Activated CD4-positive, alpha-beta T cell treated with anti-CD3 and anti-CD28 coated beads, Interleukin-2, Interleukin-6, amounts not matched to agents 100 ng/mL and 50 ng/mL, durations not matched to agents 16 hours and 8 hours (primary cell): Measurements from ENCODE around the gene CEP97.
A peak's percentile ranks its signal among the peaks of the same experiment; 100 is the strongest.
"Not testable (repeated sequence)": the region's sequence is repeated elsewhere in the genome, so short reads cannot be mapped to it uniquely, and the experiment has no call there.

Experiments
- DNase-seq: peaks from one replicate; pipeline ENCODE4 v3.0.0-alpha.2; 2020

CEP97 gene, protein sequence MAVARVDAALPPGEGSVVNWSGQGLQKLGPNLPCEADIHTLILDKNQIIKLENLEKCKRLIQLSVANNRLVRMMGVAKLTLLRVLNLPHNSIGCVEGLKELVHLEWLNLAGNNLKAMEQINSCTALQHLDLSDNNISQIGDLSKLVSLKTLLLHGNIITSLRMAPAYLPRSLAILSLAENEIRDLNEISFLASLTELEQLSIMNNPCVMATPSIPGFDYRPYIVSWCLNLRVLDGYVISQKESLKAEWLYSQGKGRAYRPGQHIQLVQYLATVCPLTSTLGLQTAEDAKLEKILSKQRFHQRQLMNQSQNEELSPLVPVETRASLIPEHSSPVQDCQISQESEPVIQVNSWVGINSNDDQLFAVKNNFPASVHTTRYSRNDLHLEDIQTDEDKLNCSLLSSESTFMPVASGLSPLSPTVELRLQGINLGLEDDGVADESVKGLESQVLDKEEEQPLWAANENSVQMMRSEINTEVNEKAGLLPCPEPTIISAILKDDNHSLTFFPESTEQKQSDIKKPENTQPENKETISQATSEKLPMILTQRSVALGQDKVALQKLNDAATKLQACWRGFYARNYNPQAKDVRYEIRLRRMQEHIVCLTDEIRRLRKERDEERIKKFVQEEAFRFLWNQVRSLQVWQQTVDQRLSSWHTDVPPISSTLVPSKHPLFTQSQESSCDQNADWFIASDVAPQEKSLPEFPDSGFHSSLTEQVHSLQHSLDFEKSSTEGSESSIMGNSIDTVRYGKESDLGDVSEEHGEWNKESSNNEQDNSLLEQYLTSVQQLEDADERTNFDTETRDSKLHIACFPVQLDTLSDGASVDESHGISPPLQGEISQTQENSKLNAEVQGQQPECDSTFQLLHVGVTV

GRCh38 chr3:101724329-101725193 lies at the start of gene CEP97:
Gene CEP97, plus strand, starts transcription at chr3:101724614. Its CDS starts 63 bp downstream, at chr3:101724677.
- DNase-seq, result peak; percentile 93

DNA sequence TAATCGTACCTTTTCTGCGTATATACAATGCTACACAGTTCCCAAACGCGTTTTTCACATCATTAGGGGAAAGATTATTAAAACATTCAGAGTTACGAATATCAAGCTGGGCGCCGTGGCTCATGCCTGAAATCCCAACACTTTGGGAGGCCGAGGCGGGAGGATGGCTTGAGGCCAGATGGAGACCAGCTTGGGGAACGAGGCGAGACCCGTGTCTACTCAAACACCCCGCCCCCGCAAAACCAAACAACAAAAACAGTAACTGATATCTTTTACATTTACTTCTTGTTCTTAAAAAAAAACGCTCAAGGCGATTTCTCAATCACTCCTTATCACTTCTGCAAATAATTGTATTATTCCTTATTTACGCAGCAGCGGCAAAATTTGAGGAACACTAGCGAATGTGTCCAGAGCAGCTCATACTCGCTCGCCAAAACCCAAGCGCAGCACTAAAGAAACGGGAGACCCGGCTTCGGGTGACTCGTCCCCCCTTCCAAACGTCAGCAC lies 48.7 kb upstream of the CEP97 start:
- DNase-seq, result no peak

DNA sequence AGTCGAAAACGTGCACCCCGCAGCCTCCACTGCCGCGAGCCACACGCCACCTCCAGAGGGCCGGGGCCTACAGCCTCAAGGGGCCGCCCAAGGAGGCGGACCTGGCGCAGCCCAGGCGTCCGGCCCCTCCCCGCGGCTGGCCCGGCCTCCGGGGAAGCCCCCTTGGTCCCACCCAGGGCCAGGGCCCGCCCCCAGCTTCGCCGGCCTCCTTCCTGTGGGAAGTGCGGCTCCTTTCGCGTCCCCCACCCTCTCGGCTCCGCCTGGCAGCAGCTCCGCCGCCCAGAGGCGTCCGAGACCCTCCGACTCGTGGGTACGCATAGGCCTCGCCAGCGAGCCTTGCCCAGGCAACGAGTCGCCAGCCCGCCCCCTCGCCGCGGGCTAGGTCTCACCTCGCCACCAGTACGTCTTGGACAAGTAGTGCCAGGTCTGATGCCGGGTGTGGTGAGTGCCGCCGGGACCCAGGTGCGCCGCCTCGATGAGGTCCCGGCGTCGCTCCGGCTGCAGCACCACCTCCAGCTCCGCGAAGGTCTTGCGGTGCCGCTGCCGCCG lies 48.1 kb upstream of the CEP97 start:
- DNase-seq, result peak; percentile 97

GRCh38 chr3:101676765-101677435 lies 47.5 kb upstream of the CEP97 start, which contains the start of gene ZBTB11:
Gene ZBTB11, minus strand, starts transcription at chr3:101677132. Its CDS starts 218 bp downstream, at chr3:101676914.
- peak; percentile 99 for DNase-seq

DNA sequence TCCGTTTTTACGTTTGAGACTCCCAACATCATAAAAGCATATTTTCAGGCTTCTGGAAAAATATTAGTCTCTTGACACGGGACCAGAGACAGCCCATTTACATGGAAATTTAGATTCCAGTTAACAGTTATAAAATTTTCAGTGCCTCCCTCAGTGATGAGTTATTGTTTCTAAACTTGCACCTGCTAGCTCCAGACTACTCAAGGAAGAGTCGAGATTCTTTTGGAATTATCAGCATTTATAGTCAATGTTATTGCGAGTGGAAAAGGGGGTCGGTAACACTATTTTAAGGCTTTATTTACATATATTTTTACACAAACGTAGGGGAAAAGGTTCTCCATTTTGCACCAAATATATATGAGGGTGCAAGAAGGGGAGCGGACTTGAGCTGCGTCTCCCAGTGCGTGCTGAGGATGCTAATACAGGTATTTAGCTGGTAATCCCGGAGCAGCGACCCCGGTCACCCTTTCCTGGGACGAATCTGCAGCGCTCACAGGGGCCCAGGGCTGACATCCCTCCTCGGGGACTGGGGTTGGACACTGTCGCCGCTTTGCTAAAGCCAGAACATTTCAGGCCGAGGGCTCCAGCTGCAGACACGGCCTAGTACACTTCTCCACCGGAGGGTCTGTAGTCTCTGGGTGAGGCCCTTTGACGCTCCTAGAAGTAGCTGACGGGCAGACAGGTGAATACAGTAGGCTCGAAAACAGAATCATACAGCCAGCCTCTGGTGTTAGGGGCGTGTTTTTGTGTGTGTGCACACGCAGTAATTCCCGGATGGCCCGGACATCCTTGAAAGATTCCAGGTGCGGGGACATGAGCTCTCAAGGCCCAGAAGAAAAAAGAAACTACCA lies 46.8 kb upstream of the CEP97 start:
- DNase-seq, result no peak

GRCh38 chr3:101678837-101679236 lies 45.6 kb upstream of the CEP97 start:
- not testable (repeated sequence) for DNase-seq

DNA sequence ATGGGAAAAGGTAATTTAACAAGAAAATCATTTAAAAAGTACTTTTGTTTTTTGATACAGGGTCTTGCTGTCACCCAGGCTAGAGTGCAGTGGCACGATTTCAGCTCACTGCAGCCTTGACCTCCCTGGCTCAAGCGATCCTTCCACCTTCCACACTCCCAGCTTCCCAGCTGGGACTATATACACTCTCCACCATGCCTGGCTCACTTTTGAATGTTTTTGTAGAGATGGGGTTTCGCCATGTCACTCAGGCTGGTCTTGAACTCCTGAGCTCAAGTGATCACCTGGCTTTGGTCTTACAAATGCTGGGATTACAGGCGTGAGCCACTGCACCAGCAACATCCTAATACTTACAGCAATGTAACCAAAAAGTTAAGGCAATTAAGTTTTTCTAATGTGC lies 43.9 kb upstream of the CEP97 start:
- no peak for DNase-seq

DNA sequence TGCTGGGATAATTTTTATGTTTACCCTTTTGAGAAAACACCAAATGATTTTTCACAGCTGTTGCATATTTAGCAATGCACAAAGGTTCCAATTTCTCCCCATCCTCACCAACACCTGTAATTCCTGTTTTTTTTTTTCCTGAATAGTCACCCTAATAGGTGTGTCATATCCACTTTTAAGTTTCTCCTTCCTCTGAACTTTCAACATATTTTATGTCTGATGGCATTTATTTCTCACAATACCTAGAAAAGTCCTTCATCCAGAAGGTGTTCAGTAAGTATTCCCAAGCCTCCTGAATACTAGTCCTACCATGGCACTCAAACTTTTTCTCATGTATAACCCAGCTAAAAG lies 39.4 kb upstream of the CEP97 start:
- no peak for DNase-seq

DNA sequence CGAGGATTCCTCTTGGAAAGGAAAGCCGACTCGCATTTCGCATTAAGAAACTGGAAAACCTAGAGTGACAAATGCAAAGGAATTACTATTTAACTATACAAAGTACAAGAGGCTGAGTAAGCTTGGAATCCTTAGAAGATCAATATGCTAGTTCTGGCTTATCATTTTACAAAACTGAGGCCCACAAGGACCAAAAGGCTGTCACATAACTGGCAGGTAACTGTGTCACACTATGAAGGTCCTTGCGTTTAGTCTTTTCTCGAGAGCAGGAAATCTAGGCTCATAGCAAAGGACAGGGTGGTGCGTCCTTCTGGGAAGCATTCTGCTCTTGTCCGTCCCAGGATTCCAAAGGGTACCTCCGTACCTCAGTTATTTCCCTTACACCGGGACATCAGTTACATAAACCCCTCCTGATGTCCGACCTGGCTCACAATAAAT lies 38.5 kb upstream of the CEP97 start:
- DNase-seq, result no peak

- no peak for DNase-seq
Observed at GRCh38 chr3:101687142-101687931, 37.1 kb upstream of the CEP97 start.

GRCh38 chr3:101689286-101689685 lies 35.1 kb upstream of the CEP97 start:
- DNase-seq, result no peak

- no peak for DNase-seq
Observed at GRCh38 chr3:101690972-101691371, 33.4 kb upstream of the CEP97 start.

DNA sequence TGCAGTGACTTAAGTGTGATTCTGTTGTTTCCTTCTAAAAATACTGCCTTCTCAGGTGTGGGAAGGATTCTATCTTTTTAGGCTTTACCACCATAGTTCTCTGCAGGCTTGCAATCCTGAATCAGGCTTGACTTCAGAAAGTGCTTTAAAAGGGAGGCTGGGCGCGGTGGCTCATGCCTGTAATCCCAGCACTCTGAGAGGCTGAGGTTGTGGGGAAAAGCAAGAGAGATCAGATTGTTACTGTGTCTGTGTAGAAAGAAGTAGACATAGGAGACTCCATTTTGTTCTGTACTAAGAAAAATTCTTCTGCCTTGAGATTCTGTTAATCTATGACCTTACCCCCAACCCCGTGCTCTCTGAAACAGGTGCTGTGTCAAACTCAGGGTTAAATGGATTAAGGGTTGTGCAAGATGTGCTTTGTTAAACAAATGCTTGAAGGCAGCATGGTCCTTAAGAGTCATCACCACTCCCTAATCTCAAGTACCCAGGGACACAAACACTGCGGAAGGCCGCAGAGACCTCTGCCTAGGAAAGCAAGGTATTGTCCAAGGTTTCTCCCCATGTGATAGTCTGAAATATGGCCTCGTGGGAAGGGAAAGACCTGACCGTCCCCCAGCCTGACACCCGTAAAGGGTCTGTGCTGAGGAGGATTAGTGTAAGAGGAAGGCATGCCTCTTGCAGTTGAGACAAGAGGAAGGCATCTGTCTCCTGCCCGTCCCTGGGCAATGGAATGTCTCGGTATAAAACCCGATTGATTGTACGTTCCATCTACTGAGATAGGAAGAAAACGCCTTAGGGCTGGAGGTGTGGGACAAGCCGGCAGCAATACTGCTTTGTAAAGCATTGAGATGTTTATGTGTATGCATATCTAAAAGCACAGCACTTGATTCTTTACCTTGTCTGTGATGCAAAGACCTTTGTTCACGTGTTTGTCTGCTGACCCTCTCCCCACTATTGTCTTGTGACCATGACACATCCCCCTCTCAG lies 32.4 kb upstream of the CEP97 start:
- DNase-seq, result not testable (repeated sequence)

GRCh38 chr3:101693540-101693939 lies 30.9 kb upstream of the CEP97 start:
- DNase-seq, result peak; percentile 47

- DNase-seq, result not testable (repeated sequence)
Observed at GRCh38 chr3:101694836-101695235, 29.6 kb upstream of the CEP97 start.

DNA sequence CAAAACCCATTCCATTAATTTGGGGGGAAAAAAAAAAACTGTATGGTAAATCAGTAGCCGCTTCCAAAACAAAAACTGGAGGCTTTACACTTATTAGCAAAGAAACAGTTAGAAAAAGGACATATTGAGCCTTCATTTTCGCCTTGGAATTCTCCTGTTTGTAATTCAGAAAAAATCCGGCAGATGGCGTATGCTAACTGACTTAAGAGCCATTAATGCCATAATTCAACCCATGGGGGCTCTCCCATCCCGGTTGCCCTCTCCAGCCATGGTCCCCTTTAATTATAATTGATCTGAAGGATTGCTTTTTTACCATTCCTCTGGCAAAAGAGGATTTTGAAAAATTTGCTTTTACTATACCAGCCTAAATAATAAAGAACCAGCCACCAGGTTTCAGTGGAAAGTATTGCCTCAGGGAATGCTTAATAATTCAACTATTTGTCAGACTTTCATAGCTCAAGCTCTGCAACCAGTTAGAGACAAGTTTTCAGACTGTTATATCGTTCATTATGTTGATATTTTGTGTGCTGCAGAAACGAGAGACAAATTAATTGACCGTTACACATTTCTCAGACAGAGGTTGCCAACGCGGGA lies 28.5 kb upstream of the CEP97 start:
- peak; percentile 75 for DNase-seq

DNA sequence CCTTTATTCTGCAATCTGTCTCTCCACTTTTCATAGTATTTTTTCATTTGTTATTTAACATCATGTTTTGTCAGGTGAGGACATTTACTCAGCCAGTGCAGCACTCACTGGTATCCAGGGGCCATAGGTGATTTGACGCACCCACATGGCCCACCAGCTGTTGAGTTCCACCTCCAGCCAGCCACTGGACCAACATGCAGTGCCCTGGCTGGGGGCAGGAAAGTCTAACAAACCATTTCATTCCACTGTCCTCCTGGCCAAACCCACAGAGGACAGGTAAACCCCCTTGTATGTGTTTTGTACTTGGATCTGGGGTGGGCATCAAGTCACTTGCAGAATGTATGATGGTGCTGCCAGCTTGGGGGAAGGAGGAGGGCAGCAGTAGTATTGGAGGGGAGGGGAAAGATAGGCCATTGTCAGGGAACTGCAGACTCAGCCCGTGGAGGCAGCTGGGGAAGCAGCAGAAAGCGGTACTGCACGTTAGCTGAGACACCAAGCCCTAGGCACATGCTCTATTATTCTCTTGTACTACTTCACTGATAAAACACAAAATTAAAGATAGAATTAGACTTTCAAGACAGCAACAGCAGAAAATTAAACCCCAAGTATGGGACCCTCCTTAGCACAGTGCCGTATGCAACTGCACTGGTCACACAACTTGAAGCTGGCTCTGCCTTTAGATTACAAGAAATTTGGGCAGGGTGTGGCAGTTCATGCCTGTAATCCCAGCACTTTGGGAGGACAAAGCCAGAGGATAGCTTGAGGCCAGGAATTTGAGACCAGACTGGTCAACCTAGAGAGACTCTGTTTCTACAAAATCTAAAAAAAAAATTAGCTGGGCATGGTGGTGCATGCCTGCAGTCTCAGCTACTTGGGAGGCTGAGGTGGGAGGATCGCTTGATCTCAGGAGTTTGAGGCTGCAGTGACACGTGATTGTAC lies 22.4 kb upstream of the CEP97 start:
- DNase-seq, result no peak
